K562 (cell line): ENCODE results near the gene KRT8. TPM values are rescaled to one million over a fixed set of nuclear protein-coding genes. Genes with fewer than 3 reads are reported as not detected.

Experiments
- FOXK1 ChIP-seq: sonication (generic); formaldehyde crosslinking; IDR thresholded peaks from 2 replicates; pipeline ENCODE4 v1.8.0; 2022; ENCODE audit warnings: missing genetic modification reagents, mild to moderate bottlenecking, borderline replicate concordance
- FOXP1 ChIP-seq: sonication (generic); formaldehyde crosslinking; IDR thresholded peaks from 2 replicates; pipeline ENCODE4 v1.8.0; 2022; ENCODE audit warnings: mild to moderate bottlenecking, missing genetic modification reagents
- L3MBTL2 ChIP-seq: fragments of 450-650 bp; IDR thresholded peaks from 2 replicates; pipeline ENCODE4 v1.6.1; 2016; ENCODE audit warnings: mild to moderate bottlenecking, moderate library complexity
- NCOR1 ChIP-seq: fragments of 450-650 bp; IDR thresholded peaks from 2 replicates; pipeline ENCODE4 v1.6.1; 2016; ENCODE audit warnings: mild to moderate bottlenecking, moderate library complexity
- POLR2H ChIP-seq: IDR thresholded peaks from 2 replicates; pipeline ENCODE4 v1.6.1; 2016; ENCODE audit warnings: missing genetic modification characterization, low read depth, mild to moderate bottlenecking, control low read depth, missing compliant biosample characterization, moderate library complexity
- SIN3A ChIP-seq, 2 experiments: fragments of 150-350 bp in 1 of 2; IDR thresholded peaks; 2 replicates each; pipeline ENCODE4 v1.6.1; 2011 to 2016; ENCODE audit warnings: borderline replicate concordance in 2 of 2, low read depth in 2 of 2, low read length in 2 of 2, mild to moderate bottlenecking in 2 of 2, moderate library complexity in 2 of 2; ENCODE audit not compliant: control insufficient read depth in 1 of 2
- SMARCA5 ChIP-seq: fragments of 450-650 bp; IDR thresholded peaks from 2 replicates; pipeline ENCODE4 v1.6.1; 2016
- TAF7 ChIP-seq: fragments of 450-650 bp; IDR thresholded peaks from 2 replicates; pipeline ENCODE4 v1.6.1; 2016; ENCODE audit warnings: missing genetic modification characterization, missing compliant biosample characterization
- TOE1 ChIP-seq, 2 experiments: fragments of 450-650 bp in 1 of 2; sonication (generic) in 1 of 2; formaldehyde crosslinking in 1 of 2; IDR thresholded peaks; 2 replicates each; pipeline versions ENCODE4 v1.7.1 to v1.8.0; 2016 to 2022; ENCODE audit warnings: borderline replicate concordance in 2 of 2, mild to moderate bottlenecking in 2 of 2, antibody characterized with exemption in 1 of 2, inconsistent platforms in 1 of 2, low read depth in 1 of 2, missing genetic modification reagents in 1 of 2, moderate library complexity in 1 of 2
- TRIM24 ChIP-seq, 2 experiments: fragments of 450-650 bp; IDR thresholded peaks; 2 replicates each; pipeline ENCODE4 v1.6.1; 2016
- ZNF121 ChIP-seq: sonication (generic); formaldehyde crosslinking; conservative IDR thresholded peaks from 2 replicates; pipeline ENCODE4 v1.8.0; 2022; ENCODE audit warnings: missing genetic modification reagents
- ZNF165 ChIP-seq: fragments of 250-450 bp; sonication (Bioruptor Pico); IDR thresholded peaks from 2 replicates; pipeline ENCODE4 v1.4.0; 2020; ENCODE audit warnings: borderline replicate concordance
- ZNF316 ChIP-seq: fragments of 450-650 bp; IDR thresholded peaks from 2 replicates; pipeline ENCODE4 v1.6.1; 2016
- ZNF583 ChIP-seq: fragments of 250-450 bp; sonication (Bioruptor Pico); IDR thresholded peaks from 2 replicates; pipeline ENCODE4 v1.4.0; 2020
- polyA plus RNA-seq, 8 experiments: library from polyadenylated mRNA; depleted of rRNA in 4 of 8; stranded (reverse) in 5 of 8; unstranded in 3 of 8; fragments of >200 nt; fragmentation: Nextera tagmentation in 2 of 8; fragmentation: Illumina TruSeq in 1 of 8; extraction: Ambion mirVana in 2 of 8; extraction: Trizol in 1 of 8; gene quantifications; 2 replicates each; pipeline versions ENCODE4 v1.2.1 to v1.2.3, GENCODE V29; 2011 to 2014; ENCODE audit warnings: inconsistent platforms in 1 of 8, missing spikeins in 1 of 8
- total RNA-seq, 7 experiments: library from RNA; depleted of rRNA in 6 of 7; stranded (reverse); fragments of >200 nt in 6 of 7; fragmentation: Illumina TruSeq in 2 of 7; extraction: Trizol in 2 of 7; gene quantifications; 2 replicates each; pipeline versions ENCODE4 v1.2.1 to v1.2.3, GENCODE V29; 2011 to 2021; ENCODE audit warnings: low replicate concordance in 1 of 7
- TF ChIP-seq, protein P1 (sequence below): sonication (generic); formaldehyde crosslinking; IDR thresholded peaks from 2 replicates; pipeline ENCODE4 v1.8.0; 2022; ENCODE audit warnings: mild to moderate bottlenecking, missing genetic modification reagents, borderline replicate concordance
- TF ChIP-seq, protein P2 (sequence below): fragments of 250-450 bp; sonication (Bioruptor Pico); IDR thresholded peaks from 2 replicates; pipeline ENCODE4 v1.5.0; 2021
- TF ChIP-seq, protein P3 (sequence below): fragments of 250-450 bp; sonication (Bioruptor Pico); IDR thresholded peaks from 2 replicates; pipeline ENCODE4 v1.8.0; 2021; ENCODE audit warnings: moderate library complexity, mild to moderate bottlenecking, inconsistent platforms
- TF ChIP-seq, protein P4 (sequence below): fragments of 200-800 bp; sonication (Bioruptor generic); IDR thresholded peaks from 2 replicates; pipeline ENCODE4 v1.6.1; 2017; ENCODE audit warnings: missing genetic modification characterization, missing compliant biosample characterization

KRT8 gene
- total and polyA plus RNA-seq, 9 of the 15 experiments (the other 6 are each of a cell fraction or from before 2014, with no cell fraction given), result 41.5 to 661 (median 260) TPM

DNA sequence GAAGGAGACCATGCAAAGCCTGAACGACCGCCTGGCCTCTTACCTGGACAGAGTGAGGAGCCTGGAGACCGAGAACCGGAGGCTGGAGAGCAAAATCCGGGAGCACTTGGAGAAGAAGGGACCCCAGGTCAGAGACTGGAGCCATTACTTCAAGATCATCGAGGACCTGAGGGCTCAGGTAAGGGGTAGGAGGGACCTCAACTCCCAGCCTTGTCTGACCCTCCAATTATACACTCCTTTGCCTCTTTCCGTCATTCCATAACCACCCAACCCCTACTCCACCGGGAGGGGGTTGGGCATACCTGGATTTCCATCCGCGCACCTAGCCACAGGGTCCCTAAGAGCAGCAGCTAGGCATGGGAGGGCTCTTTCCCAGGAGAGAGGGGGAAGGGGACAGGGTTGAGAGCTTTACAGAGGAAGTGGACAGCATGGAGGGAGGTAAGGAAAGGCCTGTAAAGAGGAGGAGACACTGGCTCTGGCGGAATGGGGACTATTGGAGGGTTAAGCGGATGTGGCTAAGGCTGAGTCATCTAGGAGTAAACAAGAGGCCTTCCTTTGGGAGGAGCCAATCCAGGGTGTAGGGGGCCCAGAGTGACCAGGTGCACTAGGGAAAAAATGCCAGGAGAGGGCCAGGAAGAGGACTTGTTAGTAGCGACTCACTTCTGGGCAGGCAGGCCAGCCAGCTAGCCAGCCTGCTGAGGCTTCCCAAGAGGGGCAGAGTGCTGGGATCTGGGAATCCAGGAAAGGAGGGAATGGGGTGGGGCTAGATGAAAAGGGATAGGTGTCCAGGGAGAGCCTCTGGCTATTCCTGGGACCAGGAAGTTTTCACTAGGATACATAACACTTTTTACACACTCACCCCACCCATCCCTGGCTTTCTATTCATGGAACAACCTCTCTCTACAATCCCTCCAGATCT is 44.8 kb upstream of the KRT8 start (continued):
- TF ChIP-seq, protein P1, sequence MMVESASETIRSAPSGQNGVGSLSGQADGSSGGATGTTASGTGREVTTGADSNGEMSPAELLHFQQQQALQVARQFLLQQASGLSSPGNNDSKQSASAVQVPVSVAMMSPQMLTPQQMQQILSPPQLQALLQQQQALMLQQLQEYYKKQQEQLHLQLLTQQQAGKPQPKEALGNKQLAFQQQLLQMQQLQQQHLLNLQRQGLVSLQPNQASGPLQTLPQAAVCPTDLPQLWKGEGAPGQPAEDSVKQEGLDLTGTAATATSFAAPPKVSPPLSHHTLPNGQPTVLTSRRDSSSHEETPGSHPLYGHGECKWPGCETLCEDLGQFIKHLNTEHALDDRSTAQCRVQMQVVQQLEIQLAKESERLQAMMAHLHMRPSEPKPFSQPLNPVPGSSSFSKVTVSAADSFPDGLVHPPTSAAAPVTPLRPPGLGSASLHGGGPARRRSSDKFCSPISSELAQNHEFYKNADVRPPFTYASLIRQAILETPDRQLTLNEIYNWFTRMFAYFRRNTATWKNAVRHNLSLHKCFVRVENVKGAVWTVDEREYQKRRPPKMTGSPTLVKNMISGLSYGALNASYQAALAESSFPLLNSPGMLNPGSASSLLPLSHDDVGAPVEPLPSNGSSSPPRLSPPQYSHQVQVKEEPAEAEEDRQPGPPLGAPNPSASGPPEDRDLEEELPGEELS (CRISPR knock-in tag), result peak; percentile 55; the same call in 1 of the 2 replicates
- TF ChIP-seq ZNF121 (CRISPR knock-in tag) (no peak), SMARCA5 (0 out of 2 replicates have a peak, but pooled peaks have one; percentile 55), TOE1 (IDR thresholded peaks at IDR 0.05; ENCODE audit: borderline replicate concordance) (peak; percentile 72), TOE1 (CRISPR knock-in tag; IDR thresholded peaks at IDR 0.05; ENCODE audit: borderline replicate concordance, low read depth) (no peak), TRIM24 (IDR thresholded peaks at IDR 0.05) (peak in 1 of 2 experiments; percentile 72; a peak in 1 of 4 replicates), TAF7 (tag) (peak; percentile 90), FOXK1 (CRISPR knock-in tag) (peak; percentile 98), ZNF165 (CRISPR knock-in tag) (no peak), ZNF583 (CRISPR knock-in tag) (0 out of 2 replicates have a peak, but pooled peaks have one; percentile 7), POLR2H (tag) (peak; percentile 91), SIN3A (IDR thresholded peaks at IDR 0.05; ENCODE audit: borderline replicate concordance in 2 of 2, control insufficient read depth in 1 of 2, low read depth in 2 of 2, low read length in 2 of 2) (peak in 1 of 2 experiments; percentile 56; a peak in 1 of 4 replicates), L3MBTL2 (peak; percentile 29; the same call in 1 of the 2 replicates), FOXP1 (CRISPR knock-in tag) (peak; percentile 91; the same call in 1 of the 2 replicates), ZNF316 (peak; percentile 89), NCOR1 (peak; percentile 74)
- TF ChIP-seq, protein P2, sequence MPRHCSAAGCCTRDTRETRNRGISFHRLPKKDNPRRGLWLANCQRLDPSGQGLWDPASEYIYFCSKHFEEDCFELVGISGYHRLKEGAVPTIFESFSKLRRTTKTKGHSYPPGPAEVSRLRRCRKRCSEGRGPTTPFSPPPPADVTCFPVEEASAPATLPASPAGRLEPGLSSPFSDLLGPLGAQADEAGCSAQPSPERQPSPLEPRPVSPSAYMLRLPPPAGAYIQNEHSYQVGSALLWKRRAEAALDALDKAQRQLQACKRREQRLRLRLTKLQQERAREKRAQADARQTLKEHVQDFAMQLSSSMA (CRISPR knock-in tag), result no peak
- TF ChIP-seq, protein P3, sequence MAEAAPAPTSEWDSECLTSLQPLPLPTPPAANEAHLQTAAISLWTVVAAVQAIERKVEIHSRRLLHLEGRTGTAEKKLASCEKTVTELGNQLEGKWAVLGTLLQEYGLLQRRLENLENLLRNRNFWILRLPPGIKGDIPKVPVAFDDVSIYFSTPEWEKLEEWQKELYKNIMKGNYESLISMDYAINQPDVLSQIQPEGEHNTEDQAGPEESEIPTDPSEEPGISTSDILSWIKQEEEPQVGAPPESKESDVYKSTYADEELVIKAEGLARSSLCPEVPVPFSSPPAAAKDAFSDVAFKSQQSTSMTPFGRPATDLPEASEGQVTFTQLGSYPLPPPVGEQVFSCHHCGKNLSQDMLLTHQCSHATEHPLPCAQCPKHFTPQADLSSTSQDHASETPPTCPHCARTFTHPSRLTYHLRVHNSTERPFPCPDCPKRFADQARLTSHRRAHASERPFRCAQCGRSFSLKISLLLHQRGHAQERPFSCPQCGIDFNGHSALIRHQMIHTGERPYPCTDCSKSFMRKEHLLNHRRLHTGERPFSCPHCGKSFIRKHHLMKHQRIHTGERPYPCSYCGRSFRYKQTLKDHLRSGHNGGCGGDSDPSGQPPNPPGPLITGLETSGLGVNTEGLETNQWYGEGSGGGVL (CRISPR knock-in tag), result no peak
- TF ChIP-seq, protein P4, sequence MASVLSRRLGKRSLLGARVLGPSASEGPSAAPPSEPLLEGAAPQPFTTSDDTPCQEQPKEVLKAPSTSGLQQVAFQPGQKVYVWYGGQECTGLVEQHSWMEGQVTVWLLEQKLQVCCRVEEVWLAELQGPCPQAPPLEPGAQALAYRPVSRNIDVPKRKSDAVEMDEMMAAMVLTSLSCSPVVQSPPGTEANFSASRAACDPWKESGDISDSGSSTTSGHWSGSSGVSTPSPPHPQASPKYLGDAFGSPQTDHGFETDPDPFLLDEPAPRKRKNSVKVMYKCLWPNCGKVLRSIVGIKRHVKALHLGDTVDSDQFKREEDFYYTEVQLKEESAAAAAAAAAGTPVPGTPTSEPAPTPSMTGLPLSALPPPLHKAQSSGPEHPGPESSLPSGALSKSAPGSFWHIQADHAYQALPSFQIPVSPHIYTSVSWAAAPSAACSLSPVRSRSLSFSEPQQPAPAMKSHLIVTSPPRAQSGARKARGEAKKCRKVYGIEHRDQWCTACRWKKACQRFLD (CRISPR knock-in tag), result no peak; the same call in 1 of the 2 replicates
